Muscle of back (tissue), 11 donors: Measurements from ENCODE around the gene NHSL1. TPM values are rescaled to one million over a fixed set of nuclear protein-coding genes. Genes with fewer than 3 reads are reported as not detected.
"Not testable (repeated sequence)": the region's sequence is repeated elsewhere in the genome, so short reads cannot be mapped to it uniquely, and the experiment has no call there.

Source experiments
- DNase-seq, 3 donors: peaks; one replicate each; pipeline versions ENCODE4 v3.0.0 to v3.0.0-alpha.2; 2013
- polyA plus RNA-seq, 10 donors: library from polyadenylated mRNA; unstranded; fragments of 120-200 nt; gene quantifications; one replicate each; pipeline ENCODE4 v1.2.1, GENCODE V29; 2013; ENCODE audit not compliant: insufficient read length in 10 of 10

NHSL1 gene
- polyA plus RNA-seq, 10 donors: 20.1 to 34.1 (median 23.9) TPM

DNA sequence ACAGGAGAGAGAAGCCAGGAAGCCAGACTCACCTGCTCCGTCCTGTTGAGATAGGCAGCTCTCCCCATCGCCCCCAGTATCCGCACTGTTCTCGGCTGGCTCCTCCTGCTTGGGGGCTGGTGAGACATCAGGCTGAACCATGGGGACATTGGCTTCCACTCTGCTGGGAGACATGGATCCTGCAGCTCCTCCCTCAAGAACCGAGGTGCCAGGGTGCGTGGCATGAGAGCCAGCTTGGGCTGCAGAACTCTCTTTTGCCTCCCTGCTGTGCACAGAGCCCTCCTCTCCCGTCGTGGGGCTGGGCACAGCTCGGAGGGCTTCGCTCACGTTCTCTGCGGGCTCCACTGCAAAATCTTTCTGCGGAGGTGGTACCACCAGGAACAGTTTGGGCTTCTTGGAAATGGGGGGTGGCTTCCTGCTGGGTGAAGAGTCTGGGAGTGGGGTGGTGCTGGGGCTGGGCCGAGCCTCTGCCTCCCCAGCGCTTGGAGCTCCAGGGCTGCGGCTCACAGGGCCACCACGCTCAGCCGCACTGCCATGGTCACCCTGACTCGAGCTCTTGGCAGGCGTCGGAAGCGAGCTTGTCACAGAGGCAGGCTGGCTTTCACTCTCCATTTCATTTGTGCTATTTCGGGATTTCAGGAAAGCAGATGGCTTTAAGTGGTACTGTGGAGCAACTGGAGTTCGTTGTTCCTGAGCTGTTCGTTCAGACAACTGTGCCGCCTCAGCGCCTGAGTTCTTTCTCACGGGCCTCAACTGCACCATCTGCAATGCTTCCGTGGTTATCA is 68.7 kb downstream of the NHSL1 start:
- no peak for DNase-seq

DNA sequence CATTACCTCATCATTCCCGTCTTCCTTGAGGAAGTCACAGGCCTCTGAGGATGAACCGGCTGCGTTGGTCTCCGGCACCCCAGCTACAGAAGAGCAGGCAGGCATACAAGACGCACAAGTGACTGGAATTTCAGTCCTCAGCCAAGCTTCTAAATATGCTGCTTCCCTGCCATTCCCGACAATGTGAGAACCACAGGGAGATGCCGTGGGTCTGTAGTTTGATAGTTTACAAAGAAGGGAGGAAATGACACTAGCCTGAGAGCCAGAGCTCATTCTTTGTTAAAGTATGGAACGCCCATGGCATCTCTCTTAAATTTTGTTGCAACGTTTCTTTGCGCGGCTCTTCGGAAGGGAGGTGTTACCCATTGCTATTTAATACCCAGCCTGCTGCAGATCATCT is 69.5 kb downstream of the NHSL1 start:
- no peak for DNase-seq

DNA sequence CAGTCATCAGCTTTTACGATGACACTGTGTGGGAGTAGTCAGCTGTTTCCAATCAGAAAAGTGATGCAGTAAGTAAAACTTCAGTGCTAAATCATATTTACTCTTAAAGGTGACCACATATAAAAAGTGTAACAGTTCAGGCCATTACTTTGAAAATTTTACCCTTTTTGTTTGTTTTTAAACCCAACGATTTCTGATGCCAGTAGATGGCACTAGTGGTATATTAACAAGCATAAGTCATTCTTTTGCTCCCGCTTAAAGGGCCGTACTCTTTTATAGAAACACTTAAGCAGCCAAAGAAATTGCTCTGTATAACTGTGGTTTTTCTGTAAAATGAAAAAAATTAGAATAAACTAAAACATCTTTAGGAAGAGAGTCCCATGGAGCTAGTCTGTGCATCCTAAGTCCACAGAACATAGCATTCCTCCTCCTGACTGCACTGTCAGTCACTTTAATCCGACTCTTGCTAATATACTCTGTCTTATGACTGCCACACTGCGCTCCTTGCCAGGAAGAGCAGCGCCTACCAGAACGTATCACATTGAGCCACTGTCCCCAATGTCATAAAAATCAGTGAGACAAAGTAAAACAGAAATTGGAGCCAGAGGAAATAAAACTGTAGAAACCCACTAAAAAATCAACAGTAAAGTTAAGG is 70.2 kb downstream of the NHSL1 start:
- peak; percentile 36 to 72 (median 56) for DNase-seq

DNA sequence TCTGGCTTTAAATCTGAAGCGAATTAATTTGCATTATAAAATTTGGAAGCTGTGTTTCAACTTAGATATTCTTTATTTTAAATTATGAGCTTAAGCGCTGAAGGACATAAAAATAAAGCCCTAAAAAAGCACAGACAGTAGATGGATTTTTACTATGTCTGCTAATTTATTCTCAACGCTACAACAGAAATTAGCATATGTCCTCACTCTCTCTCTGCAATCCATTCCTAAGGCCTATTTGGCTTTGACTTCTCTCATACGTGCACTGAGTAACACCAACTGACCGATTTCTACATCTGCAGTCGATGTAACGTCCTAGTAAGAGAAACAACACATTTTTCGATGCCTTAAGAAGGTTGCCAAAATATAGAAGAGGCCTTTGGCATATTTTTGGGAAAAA is 71.6 kb downstream of the NHSL1 start:
- DNase-seq: no peak

DNA sequence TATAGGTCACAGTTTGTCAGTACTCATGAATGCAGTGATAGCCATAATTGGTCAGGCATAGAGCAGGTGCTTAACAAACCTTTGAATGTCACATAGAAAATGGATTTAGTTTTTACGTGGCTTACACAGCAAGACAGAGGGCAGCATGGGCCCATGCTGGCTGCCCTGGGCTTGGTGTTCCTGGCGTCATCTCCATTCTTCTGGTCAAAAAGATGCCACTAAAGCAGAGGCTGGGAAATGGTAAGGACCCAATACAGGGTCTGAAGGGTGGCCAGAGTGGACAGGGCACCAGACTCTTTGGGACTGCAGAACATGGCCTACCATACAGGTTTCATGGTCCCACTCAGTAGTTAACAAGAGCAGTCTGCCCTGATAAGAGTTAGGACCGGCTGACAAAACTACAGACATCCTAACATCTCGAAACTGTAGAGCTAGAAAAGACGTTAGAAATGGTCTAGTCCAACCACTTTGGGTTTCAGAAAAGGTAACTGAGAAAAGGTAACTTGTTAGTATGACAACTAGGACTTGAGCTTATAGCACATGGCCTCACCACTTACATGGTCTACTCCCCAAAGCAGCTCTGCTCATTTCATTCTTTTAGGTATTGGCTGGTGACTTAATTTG is 72.7 kb downstream of the NHSL1 start:
- no peak for DNase-seq

DNA sequence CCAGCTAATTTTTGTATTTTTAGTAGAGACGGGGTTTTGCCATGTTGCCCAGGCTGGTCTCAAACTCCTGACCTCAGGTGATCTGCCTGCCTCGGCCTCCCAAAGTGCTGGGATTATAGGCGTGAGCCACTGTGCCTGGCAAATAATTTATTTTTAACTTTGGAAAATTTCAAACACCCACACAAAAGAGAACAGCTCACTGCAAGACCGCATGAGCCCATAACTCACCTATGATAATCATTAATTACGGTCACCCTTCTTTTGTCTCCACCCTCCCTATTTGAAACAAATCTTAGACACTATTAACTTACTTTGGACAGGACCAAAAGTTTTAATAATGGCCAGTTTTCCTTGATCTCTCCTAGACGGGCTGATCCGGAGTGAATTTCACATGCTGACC is 74.0 kb downstream of the NHSL1 start:
- DNase-seq: not testable (repeated sequence)

DNA sequence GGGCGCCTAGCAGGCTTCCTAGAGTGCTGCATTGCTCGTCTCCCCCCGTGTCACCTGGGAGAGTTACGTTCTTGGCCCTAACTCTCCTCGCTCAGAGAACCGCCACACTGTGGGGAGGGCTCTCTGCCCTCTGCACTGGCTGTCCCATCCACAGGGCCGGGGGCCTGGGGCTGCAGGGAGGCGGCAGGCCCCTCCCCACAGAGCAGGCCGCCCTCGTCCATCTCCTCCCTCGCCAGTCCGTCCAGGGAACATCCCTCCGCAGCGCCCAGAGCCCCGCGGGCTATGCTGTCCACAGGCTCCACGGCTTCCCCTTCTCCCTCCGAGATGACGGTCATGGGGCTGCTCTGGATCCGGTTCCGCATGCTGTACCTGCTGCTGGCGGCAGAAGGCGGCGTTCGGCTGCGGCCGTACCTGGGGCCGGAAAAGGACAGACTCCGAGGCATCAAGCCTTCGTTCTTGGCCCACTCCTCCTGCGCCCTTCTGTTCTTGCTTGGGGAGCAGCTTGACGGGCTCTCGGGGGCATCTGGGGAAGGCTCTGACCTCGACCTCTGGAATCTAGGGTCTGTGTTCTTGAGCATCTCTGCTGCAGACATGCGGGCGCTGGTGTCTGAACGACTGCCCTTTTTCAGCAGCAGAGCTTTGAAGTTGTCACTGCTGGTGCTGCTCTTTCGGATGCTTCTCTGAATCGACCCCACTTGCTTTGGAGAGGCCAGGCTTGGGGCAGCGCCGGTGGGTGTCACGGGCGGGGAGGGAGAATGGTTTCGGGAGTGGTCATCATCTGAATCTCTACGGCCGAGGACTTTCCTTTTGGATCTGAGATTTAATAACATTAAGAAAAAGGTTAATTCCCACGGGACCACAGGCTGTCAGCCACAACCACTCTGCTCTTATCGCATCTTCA is 75.0 kb downstream of the NHSL1 start:
- no peak for DNase-seq

DNA sequence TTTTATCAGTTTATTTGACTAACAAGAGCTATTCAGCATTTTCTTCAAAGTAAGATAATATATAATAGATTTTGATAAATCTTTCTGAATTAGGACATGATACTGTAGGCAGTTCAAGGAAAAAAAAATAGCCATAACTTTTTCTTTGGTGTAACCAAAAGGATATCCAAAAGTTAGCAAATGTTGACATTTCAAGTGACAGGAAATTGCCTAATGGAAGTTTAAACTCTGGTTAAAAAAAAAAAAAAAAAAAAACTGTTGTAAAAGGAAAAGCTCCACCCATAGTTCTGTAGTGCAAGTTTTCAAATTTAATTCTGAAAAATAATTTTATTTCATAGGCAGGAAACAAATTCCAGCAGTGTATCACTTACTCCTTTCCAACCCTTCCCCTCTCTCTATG is 76.4 kb downstream of the NHSL1 start:
- DNase-seq: no peak

DNA sequence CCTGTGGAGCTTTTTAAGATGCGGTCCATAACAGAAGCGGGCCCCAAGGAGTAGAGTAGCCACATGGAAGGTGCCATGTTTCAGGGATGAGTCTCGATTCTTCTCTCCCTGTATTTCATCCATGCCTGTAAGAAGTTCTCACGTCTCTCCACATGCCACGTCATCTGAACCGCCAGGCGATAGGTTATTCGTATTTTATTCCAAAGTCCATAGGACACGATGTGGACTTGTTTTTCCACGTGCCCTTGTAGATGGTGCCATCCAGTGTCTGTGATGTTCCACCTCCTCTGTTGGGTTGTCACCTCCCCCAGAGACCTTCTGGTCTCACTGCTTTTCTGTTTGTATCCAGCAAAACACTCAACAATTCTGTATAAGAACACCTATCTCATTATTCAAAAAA is 77.7 kb downstream of the NHSL1 start:
- no peak for DNase-seq

DNA sequence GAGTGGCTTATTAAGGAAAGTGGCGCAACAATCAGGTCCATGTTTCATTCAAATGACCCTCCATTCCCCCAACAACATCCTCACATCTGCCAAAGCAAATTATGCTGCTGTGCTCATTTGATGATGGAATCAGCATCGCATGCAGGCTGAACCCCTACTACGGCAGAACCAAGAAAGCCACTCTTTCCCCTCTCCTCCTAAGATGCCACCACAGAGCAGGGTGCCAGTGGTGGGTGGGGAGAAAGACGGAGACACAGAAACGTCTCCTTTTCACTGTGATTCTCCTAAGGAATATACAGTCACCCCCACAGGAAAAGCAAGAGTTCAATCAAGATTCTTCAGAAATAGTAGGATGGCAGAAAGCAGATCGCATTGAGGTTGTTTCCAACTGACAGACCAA is 78.2 kb downstream of the NHSL1 start:
- DNase-seq: no peak

DNA sequence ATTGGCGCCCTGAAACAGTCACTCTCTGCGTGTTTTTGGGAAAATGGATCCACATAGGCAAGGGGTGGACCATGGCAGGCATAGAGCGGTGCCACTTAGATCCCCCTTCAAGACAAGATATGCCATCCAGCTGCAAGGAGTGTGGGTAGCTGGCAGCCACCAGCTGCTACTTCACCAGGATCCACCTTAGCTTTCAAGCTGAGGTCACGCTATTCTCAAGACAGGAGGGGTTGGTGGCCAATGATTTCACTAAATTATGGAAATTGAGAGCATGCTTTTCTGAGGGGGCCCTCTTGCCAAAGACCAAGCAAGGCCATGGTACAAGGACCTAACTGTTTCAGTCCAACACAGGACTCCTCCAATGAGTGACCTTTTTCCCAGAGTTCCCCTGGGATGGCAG is 78.9 kb downstream of the NHSL1 start:
- no peak for DNase-seq

DNA sequence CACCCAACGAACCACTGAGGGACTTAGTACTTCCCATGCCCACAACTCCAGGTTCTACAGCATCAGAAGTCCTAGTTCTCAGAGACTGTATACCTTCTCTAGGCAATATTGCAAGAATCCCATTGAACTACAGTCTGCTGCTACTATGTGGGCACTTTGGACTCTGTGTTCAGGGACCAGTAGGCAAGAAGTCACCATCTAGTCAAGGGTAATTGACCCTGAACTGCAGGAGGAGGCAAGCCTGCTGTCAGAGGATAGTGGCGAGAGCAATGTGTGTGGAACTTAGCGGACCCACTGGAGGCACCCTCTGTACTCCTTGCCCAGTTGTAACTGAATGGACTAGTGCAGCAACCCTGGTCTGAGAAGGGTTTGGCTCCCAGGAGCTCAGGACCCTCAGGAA is 79.5 kb downstream of the NHSL1 start:
- no peak for DNase-seq

DNA sequence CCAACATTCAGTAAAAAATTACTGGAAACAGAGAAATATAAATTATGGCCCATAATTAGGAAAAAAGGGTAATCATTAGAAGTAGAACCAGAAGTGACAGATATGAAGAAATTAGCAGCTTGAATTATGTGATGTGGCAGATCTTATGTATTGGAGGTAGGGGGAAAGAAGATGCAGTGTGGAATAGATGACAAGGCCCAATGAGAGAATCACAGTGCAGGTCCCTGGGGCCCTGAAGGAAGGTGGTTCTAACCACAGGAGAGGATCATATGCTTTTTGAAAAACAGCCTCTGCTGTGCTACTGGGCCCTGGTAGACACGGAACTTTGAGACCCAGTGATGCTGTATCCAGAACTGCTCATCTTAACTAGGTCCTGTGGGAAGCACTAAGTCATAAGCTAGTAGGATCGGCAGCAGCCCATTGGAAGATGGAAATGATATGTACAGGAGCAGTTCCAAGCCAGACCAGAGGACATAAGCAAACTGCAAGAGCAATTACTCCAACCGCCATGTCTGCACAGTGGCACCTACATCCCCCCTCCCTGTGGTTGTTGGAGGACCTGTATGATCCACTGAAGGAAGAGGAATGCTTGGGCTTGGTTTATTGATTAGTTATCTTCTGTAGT is 81.1 kb downstream of the NHSL1 start:
- DNase-seq: no peak

DNA sequence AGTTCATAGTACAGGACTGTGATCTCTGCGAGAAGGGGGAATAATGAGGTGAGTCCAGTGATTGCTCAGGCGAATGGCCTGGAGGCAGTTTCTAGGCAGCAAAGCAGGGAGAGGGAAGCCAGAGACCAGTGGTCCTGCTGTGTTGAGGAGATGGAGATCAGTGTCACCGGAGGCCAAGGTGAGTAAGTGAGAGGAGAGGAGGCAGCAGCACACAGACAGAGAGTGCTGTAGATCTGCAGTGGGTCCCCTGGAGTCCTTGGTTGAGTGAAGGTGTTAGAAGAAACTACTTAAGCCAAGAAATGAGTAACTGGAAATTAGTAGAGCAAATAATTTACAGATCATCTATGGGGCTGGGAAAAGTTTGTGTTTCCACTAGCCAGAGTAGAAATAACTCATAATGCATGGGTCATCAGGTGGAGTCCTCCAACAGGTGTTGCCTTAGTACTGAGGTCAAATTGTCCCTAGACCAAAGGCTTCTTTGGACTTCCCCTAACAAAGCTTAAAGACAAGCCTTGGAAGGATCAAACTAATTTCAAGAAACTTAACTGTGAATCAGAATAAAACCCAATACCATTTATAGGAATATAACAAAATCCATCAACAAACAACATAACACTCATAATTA is 81.7 kb downstream of the NHSL1 start:
- no peak for DNase-seq

DNA sequence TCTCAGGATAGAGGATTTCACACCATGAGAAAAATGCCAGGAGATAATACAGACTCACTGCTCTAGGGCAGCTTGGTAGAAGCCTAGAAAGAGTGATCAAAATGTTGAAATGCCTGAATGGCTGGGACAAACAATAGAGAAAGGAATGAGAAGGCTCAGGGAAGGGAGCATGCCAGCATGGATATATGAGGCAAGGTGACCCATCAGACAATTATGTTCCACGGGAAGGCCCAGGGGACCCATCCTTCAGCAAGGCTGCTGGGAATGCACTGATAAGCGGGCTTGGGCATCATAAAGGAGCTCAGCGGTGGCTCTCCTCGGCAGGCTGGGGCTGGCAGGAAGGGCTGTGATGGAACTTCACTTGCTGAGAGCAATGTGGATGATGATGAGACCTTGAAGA is 83.1 kb downstream of the NHSL1 start:
- DNase-seq: no peak

DNA sequence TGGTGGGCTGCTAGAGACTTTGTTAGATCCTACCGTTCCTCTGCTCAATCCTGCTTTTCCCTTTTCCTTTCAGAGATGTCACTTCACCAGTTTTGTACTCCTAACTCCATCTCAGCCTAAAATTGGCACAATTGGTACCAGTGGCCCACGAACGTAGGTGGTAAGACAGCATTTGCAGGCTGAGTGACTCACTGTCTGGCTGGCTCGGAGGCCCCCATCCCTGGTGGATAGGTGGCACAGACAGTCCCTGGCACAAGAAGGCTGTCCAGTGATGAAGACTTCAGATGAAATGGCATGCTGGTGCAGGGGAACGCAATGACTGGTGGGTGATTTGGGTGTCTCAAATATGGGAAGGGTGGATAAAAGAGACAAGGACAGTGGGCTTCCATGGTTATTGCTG is 84.2 kb downstream of the NHSL1 start:
- DNase-seq: no peak

DNA sequence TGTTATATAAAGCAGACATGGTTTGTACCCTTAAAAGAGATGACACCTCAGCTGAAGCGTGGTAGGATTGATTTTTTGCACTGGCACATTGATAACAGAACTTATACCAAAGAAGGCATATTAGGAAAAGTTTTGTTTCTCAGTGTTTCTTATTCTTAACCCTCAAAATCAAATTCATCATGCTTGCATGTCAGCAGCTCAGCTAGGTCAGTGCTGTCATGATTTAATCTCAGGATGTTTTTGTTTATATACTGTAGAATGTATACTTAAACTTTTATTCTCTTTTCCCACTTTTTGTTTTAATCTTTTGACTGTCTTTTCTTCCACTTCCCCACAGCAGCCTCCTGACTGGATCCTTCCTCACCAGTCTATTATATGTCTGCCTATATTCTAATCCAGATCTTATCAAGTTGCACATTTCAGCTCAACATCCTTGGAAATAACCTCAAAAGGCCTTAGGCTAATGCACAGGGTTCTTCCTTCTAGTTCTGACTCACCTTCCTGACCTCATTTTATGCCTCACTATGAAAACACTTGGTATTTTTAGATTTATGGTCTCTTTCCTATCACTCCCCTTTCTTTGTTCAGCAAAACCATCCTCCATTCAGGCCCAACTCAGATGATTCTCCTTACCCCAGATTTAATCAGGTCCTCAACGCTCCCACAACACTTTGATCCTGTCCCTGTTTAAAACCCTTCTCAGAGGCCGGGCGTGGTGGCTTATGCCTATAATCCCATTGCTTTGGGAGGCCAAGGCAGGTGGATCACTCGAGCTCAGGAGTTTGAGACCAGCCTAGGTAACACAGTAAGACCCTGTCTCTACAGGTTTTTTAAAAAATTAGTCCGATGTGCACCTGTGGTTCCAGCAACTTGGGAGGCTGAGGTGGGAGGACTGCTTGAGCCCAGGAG is 88.1 kb downstream of the NHSL1 start:
- no peak for DNase-seq

DNA sequence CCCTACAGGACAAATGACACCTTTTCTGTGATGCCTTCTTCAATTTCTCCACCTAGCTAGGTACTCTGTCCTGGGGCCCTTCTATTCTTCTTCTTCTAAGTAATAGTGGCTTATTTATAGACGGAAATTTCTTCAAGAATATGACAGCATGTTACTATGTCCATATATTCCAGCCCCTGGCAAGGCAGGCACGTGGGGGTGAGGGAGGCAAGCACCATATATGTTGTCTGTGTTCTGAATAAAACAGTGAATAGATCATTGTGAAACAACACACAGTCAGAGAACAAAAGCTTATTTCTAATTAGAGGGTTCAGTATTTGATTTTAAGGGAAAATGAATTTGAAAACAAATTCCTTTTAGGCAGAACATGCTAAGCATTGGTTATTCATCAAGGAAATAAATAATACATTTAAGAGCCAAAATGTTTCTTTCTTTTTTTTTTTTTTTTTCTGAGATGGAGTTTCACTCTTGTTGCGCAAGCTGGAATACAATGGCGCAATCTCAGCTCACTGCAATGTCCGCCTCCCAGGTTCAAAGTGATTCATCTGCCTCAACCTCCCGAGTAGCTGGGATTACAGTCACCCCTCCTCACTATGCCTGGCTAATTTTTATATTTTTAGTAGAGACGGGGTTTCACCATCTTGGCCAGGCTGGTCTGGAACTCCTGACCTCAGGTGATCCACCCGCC is 89.1 kb downstream of the NHSL1 start:
- DNase-seq: no peak

DNA sequence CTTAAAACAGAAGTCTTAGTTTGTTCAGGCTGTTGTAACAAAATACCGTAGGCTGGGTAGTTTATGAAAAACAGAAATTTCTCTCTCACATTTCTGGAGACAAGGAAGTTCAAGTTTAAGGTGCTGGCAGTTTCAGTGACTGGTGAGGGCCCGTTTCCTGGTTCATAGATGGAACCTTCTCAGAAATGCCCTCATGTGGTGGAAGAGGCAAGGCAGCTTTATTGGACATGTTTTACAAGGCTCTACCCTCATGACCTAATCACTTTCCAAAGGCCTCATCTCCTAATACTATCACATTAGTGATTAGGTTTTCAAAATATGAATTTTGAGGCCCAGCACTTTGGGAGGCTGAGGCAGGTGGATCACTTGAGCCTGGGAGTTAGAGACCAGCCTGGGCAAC is 92.9 kb downstream of the NHSL1 start:
- DNase-seq: no peak
